Stimulated activated naive CD8-positive, alpha-beta T cell treated with anti-CD3 and anti-CD28 coated beads, Interleukin-15, Interleukin-2, amounts not matched to agents 100 ng/mL and 50 ng/mL, for 24 hours (primary cell): ENCODE results near the gene DCTD.

Experiments used
- H3K27ac Mint-ChIP-seq: one replicate; pipeline ENCODE4 v1.8.0; 2021; ENCODE audit warnings: mild to moderate bottlenecking, mixed read lengths
- H3K27me3 Mint-ChIP-seq: one replicate; pipeline ENCODE4 v1.8.0; 2021; ENCODE audit warnings: mixed read lengths
- H3K36me3 Mint-ChIP-seq: one replicate; pipeline ENCODE4 v1.8.0; 2021; ENCODE audit warnings: low read depth, mixed read lengths
- H3K4me1 Mint-ChIP-seq: one replicate; pipeline ENCODE4 v1.8.0; 2021; ENCODE audit warnings: low read depth, mixed read lengths
- H3K4me3 Mint-ChIP-seq: one replicate; pipeline ENCODE4 v1.8.0; 2021; ENCODE audit warnings: mild to moderate bottlenecking, mixed read lengths
- H3K9me3 Mint-ChIP-seq: one replicate; pipeline ENCODE4 v1.8.0; 2021; ENCODE audit warnings: mixed read lengths

The DCTD gene

GRCh38 chr4:182888891-182889290 lies 28.3 kb downstream of the DCTD start:
- Mint-ChIP-seq H3K4me1 (no peaks in the 10 kb centered on the region), H3K27ac (no peak overlapping the region), H3K4me3 (no peak overlapping the region), H3K9me3 (peaks cover 14% of the 10 kb centered on the region), H3K36me3 (peaks cover 98% of the 10 kb centered on the region), H3K27me3 (no peaks in the 10 kb centered on the region)

DNA sequence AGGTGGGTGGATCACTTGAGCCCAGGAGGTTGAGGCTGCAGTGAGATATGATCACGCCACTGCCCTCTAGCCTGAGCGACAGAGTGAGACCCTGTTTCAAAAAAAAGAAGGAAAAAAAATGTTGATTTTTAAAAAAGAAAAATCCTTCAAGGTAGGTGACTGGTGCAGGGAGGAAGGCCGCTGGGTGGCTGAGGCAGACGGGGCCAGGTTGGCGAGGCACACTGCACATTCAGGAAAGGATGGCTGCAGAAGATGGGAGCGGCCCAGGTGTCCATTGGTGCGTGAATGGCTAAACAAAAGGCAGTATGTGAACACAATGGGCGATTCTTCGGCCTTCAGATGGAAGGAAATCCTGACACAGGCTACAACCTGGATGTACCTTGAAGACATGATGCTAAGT lies 30.4 kb downstream of the DCTD start:
- Mint-ChIP-seq H3K9me3 (peaks cover 17% of the 10 kb centered on the region), H3K27me3 (no peaks in the 10 kb centered on the region), H3K4me1 (no peaks in the 10 kb centered on the region), H3K4me3 (no peak overlapping the region), H3K36me3 (peaks cover 98% of the 10 kb centered on the region), H3K27ac (no peak overlapping the region)

DNA sequence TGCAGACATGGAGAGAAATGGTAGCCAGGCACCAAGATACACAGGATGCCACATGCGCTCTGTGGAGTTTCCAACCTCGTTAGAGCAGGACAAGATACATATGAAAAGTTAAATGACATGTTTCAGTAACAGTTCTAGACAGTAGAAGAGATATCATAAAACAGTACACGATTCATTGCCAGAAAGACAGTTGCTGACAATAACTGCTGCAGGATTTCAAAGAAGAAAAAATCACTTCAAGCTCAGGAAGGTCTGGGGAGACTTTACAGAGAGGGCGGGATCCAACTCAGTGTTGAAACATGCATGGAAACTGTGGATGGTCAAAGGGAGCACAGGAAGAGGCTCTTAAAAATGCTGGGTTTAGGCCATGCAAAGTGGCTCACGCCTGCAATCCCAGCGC lies 31.0 kb downstream of the DCTD start:
- H3K4me1 Mint-ChIP-seq, result no peaks in the 10 kb centered on the region
- H3K4me3 Mint-ChIP-seq, result no peak overlapping the region
- H3K27ac Mint-ChIP-seq, result no peak overlapping the region
- H3K9me3 Mint-ChIP-seq, result peaks cover 17% of the 10 kb centered on the region
- peaks cover 93% of the 10 kb centered on the region for H3K36me3 Mint-ChIP-seq
- H3K27me3 Mint-ChIP-seq, result no peaks in the 10 kb centered on the region

- Mint-ChIP-seq H3K27ac (no peak overlapping the region), H3K36me3 (peaks cover 93% of the 10 kb centered on the region), H3K9me3 (peaks cover 17% of the 10 kb centered on the region), H3K27me3 (no peaks in the 10 kb centered on the region), H3K4me1 (no peaks in the 10 kb centered on the region), H3K4me3 (no peak overlapping the region)
Measured at GRCh38 chr4:182885738-182886077, 31.5 kb downstream of the DCTD start.

- Mint-ChIP-seq H3K4me1 (no peaks in the 10 kb centered on the region), H3K36me3 (peaks cover 91% of the 10 kb centered on the region), H3K4me3 (no peak overlapping the region), H3K27ac (no peak overlapping the region), H3K9me3 (peaks cover 17% of the 10 kb centered on the region), H3K27me3 (no peaks in the 10 kb centered on the region)
Measured at GRCh38 chr4:182885022-182885737, 32.0 kb downstream of the DCTD start.

- no peaks in the 10 kb centered on the region for H3K4me1 Mint-ChIP-seq
- peaks cover 17% of the 10 kb centered on the region for H3K9me3 Mint-ChIP-seq
- H3K4me3 Mint-ChIP-seq, result no peak overlapping the region
- H3K36me3 Mint-ChIP-seq, result peaks cover 87% of the 10 kb centered on the region
- no peaks in the 10 kb centered on the region for H3K27me3 Mint-ChIP-seq
- no peak overlapping the region for H3K27ac Mint-ChIP-seq
Measured at GRCh38 chr4:182884040-182884439, 33.1 kb downstream of the DCTD start.

GRCh38 chr4:182883351-182883750 lies 33.8 kb downstream of the DCTD start:
- H3K27ac Mint-ChIP-seq, result no peak overlapping the region
- H3K4me3 Mint-ChIP-seq, result no peak overlapping the region
- peaks cover 17% of the 10 kb centered on the region for H3K9me3 Mint-ChIP-seq
- no peaks in the 10 kb centered on the region for H3K27me3 Mint-ChIP-seq
- H3K36me3 Mint-ChIP-seq, result peaks cover 80% of the 10 kb centered on the region
- no peaks in the 10 kb centered on the region for H3K4me1 Mint-ChIP-seq

- H3K4me3 Mint-ChIP-seq, result no peak overlapping the region
- H3K4me1 Mint-ChIP-seq, result no peaks in the 10 kb centered on the region
- H3K36me3 Mint-ChIP-seq, result peaks cover 78% of the 10 kb centered on the region
- H3K27me3 Mint-ChIP-seq, result no peaks in the 10 kb centered on the region
- no peak overlapping the region for H3K27ac Mint-ChIP-seq
- peaks cover 17% of the 10 kb centered on the region for H3K9me3 Mint-ChIP-seq
Measured at GRCh38 chr4:182881914-182882313, 35.3 kb downstream of the DCTD start.

DNA sequence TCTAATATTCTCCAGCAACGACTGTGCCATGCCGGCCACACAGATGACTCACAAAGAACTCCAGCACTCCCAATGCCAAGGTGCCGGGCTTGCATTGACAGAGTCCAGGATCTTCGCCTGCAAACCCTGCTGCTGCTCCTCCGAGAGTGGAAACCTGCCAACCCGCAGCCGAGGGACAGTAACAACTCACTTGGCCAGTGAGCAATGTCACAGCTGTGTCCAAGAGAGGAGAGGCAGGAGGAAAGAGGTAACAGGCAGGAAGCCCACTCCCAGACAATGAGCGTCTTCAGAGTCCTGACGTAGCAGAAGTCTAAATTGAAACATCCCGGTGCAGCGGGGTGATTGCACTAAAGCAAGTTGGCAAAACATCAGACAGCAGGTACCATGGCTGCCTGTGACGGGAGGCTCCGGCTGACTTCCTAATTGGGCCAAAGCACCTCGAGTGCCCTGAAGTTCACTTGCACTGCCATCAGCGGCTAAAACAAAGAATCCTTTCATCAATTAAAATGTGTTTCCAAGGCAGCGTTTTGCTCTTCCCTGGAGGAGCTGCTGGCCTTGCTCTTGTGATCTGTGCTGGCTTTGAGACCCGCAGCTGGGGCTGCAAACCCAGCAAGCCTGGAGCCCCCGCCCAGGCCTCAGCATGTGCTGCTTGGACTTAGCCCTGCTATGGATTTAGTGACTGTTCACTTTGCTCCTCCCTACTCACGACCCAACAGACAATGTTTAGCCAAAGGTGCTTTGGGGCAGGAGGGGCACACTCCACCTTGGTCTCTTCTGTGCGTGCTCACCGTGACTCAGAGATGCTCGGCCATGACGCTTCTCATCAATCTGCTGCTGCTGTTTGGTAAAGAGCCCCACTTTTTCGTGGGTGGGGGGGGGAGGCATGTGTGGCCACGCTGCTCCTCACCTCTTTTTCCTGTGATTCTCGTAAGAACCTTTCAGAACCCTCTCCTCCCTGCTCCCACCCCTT lies 36.5 kb downstream of the DCTD start:
- Mint-ChIP-seq H3K4me3 (no peak overlapping the region), H3K27ac (no peak overlapping the region), H3K36me3 (peaks cover 70% of the 10 kb centered on the region), H3K27me3 (no peaks in the 10 kb centered on the region), H3K9me3 (peaks cover 10% of the 10 kb centered on the region), H3K4me1 (no peaks in the 10 kb centered on the region)

GRCh38 chr4:182879913-182880312 lies 37.3 kb downstream of the DCTD start:
- peaks cover 4% of the 10 kb centered on the region for H3K9me3 Mint-ChIP-seq
- H3K27me3 Mint-ChIP-seq, result no peaks in the 10 kb centered on the region
- peaks cover 68% of the 10 kb centered on the region for H3K36me3 Mint-ChIP-seq
- H3K4me1 Mint-ChIP-seq, result no peaks in the 10 kb centered on the region
- H3K4me3 Mint-ChIP-seq, result no peak overlapping the region
- H3K27ac Mint-ChIP-seq, result no peak overlapping the region

GRCh38 chr4:182878633-182879495 lies 38.3 kb downstream of the DCTD start:
- Mint-ChIP-seq H3K27me3 (no peaks in the 10 kb centered on the region), H3K36me3 (peaks cover 68% of the 10 kb centered on the region), H3K4me3 (no peak overlapping the region), H3K9me3 (peaks cover 3% of the 10 kb centered on the region), H3K4me1 (no peaks in the 10 kb centered on the region), H3K27ac (no peak overlapping the region)

DNA sequence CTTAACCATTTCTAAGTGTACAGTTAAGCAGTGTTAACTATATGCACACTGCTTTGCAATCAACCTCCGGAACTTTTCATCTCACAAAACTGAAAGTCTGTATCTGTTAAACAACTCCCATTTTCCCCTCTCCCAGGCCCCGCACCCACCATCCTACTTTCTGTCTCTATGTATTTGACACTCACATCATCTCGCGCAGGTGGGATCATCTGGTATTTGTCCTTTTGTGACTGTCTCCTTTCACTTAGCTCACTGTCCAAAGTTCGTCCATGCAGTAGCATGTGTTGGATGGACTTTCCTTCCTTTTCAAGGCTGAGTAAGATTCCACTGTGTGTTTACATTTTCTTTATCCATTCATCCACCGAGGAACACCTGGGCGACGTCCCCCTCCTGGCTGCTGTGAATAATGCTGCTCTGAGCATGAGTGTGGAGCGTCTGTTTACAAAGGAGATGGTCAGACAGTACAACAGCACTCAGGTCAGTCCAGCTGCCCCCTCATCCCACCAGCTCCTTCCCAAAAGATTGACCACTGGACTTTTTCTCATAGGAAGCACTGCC lies 39.8 kb downstream of the DCTD start:
- Mint-ChIP-seq H3K4me1 (no peaks in the 10 kb centered on the region), H3K27me3 (no peaks in the 10 kb centered on the region), H3K36me3 (peaks cover 60% of the 10 kb centered on the region), H3K4me3 (no peak overlapping the region), H3K27ac (no peak overlapping the region), H3K9me3 (no peaks in the 10 kb centered on the region)

GRCh38 chr4:182876427-182876826 lies 40.8 kb downstream of the DCTD start:
- no peak overlapping the region for H3K4me3 Mint-ChIP-seq
- H3K9me3 Mint-ChIP-seq, result no peaks in the 10 kb centered on the region
- H3K27ac Mint-ChIP-seq, result no peak overlapping the region
- H3K27me3 Mint-ChIP-seq, result no peaks in the 10 kb centered on the region
- peaks cover 66% of the 10 kb centered on the region for H3K36me3 Mint-ChIP-seq
- no peaks in the 10 kb centered on the region for H3K4me1 Mint-ChIP-seq

DNA sequence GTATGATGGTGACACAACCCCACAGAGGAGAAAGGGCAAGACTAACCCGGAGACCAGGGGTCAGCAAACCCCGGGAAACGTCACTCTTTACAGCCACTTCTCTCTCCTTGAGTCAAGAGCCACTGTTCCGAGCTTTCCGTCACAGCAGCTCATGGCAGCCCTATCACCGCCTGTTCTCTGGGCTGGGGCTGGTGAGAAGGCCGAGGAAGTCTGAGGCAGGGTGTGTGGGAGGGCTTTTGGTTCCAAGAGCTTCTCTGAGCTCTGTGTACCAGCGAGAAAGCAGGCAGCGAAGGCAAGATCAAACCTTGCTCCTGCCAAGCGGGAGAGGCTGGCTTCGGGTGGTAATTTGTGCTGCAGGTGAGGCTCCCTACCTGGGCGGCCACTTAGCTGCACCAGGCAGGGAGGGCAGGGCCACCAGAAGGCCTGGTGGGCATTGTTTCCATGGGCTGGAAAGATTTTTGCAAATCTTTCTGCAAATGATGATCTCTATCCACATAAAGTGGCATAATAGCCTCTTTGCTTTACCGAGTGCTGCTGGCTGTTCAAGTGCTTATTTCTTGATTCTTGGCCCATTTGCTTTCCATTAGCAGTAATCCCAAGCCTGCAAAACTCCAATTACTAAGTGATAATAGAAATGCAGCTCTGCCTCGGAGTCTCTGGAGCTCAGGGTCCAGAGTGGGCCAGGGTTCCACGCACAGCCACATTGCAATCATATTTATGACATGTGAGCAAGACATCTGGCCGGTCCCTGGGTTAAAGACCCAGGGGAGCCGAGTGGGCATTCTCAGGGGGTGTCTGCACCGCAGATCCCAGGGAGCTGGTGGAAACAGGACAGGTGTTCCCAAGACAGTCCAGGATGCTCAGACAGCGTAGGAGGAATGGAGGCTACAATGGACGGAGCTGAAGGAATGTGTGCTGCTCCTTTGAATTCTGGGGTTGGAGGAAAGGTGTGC lies 41.5 kb downstream of the DCTD start:
- Mint-ChIP-seq H3K27me3 (no peaks in the 10 kb centered on the region), H3K27ac (no peak overlapping the region), H3K4me3 (no peak overlapping the region), H3K9me3 (no peaks in the 10 kb centered on the region), H3K4me1 (no peaks in the 10 kb centered on the region), H3K36me3 (peaks cover 60% of the 10 kb centered on the region)
